Measurements from ENCODE around the gene GGT6.
"Not testable (repeated sequence)": the region's sequence is repeated elsewhere in the genome, so short reads cannot be mapped to it uniquely, and the experiment has no call there.

Gene GGT6

DNA sequence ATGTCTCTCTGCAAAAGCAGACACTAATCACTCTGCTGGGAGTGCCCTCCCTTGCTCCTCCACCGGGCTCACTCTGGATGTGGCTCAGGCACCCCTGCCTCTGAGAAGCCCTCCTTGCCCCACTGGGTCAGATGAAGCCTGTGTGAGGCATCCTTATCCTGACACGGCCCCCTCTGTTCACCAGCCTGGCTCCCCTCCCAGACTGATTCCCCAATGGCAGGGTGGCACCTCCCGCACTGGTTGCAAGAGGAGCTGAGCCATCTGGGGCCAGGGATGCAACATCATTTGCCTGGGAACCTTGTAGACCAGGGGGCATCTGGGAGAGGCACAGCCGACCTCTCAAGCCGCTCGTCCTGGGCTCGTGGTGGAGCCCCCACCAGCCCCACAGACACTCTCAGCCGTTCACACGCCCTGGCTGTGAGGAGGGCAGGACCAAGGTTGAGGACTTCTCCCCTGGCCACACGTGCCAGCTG lies 30.6 kb upstream of the GGT6 start:
- DNase-seq: no peak

DNA sequence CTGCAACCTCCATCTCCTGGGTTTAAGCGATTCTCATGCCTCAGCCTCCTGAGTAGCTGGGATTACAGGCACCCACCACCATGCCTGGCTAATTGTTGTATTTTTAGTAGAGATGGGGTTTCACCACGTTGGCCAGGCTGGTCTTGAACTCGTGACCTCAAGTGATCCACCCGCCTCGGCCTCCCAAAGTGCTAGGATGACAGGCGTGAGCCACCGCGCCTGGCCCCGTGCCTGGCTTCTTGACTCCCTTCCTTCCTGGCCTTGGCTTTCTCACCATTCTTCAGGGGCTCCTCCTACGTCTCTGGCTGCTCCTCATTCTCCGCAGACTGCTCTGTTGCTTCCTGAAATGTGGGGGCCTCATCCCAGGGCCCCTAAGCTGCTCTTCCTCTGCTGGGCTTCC lies 29.7 kb upstream of the GGT6 start:
- not testable (repeated sequence) for DNase-seq

DNA sequence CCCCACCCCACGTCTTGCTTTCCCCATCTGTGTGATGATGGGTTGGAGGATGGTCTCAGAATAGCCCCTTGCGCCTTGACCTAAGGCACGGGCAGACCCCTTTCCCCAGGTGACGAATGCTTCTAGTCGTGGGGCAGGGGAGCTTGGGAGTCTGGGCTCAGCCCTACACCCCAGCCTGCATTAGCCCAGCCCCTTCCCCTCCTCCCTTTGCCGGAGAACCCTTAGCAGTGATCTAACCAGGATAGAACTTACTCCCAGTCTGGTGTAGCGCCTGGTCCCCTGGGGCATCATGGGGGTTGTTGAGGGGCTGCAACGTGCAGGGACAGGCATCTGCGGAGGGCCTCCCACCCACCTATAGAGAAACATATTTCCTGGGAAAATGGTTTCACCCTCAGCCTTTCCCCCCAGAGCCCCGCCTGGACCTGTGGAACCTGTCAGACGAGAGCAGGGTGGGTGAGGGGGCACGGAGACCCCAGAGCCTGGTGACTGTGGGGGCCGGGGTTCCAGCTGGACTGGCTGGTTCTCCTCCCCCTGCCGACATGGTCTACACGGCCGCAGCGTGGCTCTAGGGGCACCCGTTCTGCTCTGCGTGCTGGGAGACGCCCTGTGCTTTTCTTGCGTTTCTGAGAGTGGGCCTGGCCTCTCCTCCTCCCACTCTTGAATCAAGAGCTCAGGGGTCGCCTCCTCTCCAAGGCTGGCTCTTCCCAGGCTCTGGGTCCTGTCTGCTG lies 28.7 kb upstream of the GGT6 start:
- DNase-seq: no peak

DNA sequence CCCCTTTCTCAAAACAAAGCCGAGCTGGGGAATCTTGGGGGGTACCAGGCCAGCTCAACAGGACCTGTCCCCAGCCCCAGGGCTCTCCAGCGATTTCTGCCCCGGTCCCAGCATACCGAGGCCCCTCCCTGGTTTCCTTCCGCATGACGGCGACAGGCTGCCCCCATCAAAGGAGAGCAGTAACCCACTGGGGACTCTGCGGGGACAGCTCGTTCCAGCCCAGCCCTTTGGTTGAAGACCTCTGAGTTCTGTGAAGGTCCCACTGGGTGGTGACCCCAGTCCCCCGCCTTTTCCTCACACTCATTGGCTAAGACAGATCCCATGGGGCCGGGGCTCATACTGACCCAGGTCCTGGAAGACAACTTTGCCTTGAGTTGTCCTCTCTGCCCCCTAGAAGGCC lies 28.0 kb upstream of the GGT6 start:
- no peak for DNase-seq

DNA sequence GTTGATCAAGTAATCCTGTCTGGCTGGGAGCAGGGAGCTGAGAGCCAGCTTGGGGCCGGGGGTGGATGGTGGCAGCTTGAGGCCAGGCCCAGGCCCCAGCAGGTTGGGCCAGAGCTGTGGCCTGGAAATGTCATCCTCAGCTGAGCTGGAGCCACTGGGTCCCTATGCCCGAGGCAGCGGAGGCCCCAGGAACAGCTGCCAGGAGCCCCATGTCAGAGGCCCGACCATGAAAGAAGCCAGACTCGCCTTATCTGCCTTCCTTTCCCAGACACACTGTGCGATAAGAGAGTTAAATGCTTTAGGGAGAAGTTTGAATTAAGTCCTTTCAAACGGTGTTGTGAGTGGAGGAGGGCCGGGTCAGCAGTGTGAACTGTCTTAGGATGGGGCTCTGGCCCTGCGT lies 27.4 kb upstream of the GGT6 start:
- no peak for DNase-seq

DNA sequence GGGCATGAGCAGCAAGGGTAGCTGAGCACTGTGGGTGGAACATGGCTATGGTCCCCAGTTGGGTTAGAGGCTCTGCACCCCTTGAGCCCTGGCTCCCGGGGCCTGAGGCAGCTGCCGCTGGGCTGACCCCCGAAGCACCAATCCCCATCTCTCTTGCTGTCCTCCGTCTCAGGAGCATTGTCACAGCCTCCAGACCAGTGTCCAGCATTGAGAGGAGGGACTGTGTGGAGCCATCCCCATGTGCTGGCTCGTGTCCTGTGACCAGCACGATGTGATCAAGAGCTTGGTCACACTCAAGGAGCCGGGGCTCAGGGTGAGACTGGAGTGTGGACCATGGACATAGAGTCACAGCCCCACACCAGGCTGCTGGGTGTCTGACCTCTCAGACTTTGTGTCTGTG lies 26.8 kb upstream of the GGT6 start:
- DNase-seq: no peak

DNA sequence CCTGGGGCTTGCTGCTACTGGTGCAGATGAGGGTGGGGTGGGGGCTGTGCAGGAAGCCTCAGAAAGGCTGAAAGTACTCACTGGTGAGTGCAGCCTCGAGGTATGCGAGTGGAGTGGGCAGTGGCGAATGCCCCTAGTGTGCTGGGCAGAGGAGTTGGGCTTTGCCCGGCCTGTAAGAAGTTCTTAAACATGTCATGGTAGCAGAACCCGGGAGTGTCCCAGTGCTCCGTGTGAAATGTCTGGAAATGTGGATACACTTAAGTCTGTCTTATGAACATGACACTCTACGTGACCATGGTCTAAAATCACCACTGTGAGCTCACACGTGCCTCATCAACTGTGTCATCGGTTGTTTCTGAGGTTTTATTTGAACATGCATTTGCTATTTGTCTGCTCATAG lies 25.7 kb upstream of the GGT6 start:
- DNase-seq: no peak

DNA sequence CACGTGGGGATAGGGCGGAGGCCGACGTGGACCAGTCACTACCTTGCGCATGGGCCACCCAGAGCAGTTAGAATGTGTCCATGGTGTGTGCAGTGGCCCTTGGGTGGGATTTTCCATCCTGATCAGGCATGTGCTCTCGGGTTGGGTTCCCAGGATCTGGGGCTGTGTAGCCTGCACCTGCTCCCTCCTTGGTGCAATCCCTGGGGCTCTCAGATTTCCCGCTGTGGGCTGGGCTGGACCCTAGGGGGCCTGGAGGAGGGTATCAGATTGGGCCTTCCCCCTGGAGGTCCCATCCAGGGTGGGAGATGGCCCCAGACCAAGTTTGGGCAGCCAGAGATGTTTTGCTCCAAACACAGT lies 25.2 kb upstream of the GGT6 start:
- DNase-seq: no peak

DNA sequence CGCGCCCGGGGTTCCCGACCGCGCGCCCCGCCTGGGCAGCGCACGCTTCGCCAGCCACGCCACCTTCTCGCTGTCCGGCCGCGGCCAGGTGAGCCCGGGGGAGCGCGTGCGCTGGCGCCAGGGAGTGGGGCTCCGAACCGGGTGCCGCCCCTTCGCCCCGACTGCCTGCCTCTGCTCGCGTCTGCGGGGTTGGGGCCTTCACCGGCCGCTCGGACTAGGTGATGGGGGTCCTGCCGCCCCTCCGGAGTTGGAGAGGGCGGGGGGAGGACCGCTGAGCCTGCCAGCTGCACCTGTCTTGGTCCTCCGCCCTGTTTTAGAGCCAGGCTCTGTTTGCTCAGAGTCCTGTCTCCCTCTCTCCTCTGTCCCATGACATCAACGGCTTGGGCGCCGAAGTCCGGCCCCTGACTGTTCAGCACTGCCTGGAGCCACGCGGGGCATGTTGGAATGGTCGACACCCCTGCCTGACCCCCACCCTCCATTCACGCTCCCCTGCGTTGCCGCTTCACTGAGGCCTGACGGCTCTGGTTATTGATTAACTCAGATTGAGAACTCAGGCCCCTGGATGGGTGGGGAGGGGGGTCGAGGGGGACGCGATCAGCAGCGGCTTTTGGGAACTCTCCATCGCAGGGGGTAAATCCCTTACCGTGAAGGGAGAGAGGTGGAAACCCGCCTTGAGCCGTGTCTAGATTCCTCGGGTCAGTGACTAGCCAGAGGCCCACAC lies 24.7 kb upstream of the GGT6 start:
- DNase-seq: no peak

DNA sequence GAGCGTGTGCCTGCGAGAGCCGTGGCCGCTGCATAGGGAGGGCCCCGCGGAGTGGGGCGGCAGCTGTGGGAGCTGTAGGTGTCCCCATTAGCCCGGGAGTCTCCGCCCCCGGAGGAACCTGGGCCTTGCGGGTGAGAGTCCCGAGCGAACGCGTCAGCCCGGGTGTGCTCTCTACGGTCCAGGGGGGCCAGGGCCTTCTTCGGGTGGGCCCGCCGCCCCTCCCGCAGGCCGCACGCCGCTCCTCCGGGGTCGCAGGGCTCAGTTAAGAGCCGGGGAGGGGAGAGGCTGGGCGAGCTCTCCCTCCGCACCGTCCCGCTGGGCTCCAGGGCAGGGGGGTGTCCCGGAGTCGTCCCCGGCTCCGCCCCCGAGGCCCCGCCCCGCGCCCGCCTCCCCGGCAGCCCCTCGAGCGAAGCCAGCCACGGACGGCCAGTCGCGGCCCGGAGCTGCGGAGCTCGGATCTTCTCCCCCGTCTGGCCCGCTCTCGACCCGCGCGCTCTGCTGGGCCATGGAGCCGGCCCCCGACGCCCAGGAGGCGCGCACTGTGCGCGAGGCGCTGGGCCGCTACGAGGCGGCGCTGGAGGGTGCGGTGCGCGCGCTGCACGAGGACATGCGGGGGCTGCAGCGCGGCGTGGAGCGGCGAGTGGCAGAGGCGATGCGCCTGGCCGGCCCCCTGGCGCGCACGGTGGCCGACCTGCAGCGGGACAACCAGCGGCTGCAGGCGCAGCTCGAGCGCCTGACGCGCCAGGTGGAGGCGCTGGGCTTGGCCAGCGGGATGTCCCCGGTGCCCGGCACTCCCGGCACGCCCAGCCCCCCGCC lies 23.9 kb upstream of the GGT6 start, which contains the start of gene SMTNL2:
Gene SMTNL2, plus strand, starts transcription at position 429 of the 816 bp plus-strand sequence. Its CDS starts 77 bp downstream, at position 506.
- peak; percentile 22 for DNase-seq

DNA sequence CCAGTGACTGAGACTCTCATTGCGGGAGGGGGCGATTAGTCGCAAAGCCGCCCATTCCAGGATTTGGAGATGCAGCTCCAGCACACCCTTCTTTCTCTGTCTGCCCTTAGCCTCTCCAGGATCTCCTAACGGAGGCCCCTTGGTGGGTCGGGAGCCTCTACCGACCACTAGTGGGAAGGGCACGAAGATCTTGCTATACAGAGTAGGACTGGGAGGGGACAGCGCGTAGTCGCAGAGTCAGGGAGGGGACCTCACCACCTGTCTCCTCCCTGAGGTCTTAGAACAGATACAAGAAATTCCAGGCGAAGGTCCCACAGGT lies 23.4 kb upstream of the GGT6 start:
- DNase-seq: peak; percentile 9

DNA sequence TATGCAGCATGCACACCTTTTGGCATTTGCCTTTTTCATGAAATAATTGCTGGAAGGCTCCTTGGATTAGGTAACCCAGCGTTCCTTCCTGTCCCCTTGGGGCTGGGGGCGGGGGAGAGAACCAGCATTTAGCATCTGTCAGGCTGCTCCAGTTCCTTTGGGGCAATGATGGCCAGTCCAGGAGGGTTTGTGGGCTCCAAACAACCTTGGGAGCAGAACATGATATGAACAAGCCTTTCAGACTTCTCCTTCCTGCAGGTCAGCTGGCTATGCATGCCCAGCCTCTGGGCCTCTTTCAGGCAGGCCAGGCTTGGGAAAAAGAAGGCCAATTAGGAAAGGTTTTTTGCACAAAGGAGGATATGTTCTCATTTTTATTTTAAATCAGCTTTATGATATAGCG lies 22.8 kb upstream of the GGT6 start:
- no peak for DNase-seq

DNA sequence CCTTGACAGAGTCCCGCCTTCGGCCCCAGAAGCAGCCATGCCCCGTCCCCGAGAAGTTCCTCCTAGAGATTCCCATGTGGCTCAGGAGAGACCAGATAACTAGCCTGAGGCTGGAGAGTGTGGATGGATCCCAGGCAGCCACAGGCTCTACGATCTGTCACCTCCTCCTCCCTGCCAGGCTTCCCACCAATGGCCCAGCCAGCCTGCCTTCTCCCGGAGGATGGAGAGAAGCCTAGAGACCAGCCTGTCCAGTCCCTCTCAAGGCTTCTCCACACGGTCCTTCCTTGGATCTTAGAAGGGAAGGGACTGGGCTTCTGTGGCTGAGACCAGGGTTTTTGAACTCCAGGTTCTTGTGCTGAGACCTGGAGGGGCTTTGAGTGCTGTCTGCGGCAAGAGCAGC lies 22.3 kb upstream of the GGT6 start:
- no peak for DNase-seq

DNA sequence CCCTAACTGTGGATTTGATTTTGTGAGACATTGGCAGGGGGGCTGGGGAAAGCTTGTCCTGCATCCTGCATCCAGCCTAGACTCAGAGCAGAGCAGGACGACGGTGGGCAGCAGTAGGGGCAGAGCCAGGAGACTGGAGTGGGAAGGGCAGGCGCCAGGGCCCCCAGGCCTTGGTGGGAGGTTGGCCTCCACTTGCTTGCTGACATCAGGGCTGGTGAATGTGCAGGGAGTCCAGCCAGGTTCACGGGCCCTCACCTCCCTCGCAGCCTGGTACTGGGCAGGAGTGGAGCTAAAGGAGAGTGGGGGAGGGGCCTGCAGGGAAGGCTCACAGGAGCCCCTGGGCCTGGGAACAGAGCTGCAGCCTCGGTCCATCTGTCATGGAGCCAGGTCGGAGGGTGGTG lies 21.7 kb upstream of the GGT6 start:
- DNase-seq: no peak

DNA sequence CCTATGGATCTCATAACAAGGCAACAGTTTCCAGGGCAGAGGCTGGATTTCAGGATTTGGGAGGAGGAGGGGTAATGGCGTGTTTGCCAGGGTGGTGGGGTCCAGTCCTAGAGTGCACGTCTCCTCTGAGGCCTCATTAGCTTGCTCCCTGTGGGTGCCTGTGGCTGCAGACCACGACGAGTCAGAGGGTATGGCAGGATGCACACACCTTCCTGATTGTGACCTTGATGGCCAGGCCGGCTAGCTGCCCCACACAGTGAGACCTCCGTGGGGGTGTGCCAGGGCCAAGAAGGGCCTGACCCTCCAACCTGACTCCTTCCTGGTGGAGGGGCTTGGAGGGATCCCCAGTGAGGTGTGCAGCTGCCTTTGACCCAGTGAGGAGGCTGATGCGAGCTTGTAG lies 19.9 kb upstream of the GGT6 start:
- DNase-seq: no peak

DNA sequence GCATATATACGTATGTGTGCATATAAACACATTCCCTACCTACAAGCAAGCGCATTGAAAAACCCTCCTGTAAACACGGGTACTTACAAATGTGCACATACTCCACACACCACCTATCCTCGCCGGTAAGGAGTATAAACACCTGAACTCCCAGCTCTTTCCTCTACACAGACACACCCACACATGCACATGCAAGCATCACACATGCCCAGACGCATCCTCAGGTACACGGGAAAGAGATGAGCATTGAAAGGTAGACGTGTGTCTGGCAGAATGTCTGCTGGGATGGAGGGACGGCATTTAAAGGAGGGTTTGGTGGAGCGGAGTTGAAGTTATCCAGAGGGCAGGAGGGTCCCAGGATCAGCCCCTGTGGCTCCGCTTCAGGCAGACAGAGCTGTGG lies 19.3 kb upstream of the GGT6 start:
- DNase-seq: no peak

DNA sequence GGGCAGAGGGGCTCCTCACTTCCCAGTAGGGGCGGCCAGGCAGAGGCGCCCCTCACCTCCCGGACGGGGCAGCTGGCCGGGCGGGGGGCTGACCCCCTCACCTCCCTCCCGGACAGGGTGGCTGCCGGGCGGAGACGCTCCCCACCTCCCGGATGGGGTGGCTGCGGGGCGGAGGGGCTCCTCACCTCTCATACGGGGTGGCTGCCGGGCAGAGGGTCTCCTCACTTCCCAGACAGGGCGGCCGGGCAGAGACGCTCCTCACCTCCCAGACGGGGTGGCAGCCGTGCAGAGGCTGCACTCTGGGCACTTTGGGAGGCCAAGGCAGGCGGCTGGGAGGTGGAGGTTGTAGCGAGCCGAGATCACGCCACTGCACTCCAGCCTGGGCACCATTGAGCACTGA lies 18.0 kb upstream of the GGT6 start:
- not testable (repeated sequence) for DNase-seq

DNA sequence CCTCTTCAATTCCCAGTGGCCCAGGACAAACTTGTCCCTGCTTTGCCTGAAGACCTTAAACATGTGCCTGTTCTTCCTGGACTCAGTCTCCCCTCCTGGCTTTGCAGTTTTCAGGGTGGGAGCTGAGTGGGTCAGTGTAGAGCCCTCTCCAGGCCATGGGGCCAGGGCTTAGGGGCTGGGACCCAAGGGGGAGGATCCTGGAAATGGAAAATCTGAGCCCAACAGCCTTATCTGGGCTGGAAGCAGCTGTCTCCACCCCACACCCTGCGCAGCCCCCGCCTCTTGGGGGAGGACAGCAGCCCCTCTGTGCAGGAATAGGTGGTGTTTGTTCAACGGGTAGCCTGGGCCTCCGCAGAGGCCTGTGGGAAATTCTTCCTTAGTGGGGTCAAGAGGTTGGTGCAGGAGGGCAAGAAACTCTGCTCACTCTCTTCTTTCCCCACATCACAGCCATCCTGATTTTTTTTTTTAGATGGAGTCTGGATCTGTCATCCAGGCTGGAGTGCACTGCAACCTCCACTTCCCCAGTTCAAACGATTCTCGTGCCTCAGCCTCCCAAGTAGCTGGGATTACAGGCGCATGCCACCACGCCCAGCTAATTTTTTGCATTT lies 17.1 kb upstream of the GGT6 start:
- DNase-seq: no peak

DNA sequence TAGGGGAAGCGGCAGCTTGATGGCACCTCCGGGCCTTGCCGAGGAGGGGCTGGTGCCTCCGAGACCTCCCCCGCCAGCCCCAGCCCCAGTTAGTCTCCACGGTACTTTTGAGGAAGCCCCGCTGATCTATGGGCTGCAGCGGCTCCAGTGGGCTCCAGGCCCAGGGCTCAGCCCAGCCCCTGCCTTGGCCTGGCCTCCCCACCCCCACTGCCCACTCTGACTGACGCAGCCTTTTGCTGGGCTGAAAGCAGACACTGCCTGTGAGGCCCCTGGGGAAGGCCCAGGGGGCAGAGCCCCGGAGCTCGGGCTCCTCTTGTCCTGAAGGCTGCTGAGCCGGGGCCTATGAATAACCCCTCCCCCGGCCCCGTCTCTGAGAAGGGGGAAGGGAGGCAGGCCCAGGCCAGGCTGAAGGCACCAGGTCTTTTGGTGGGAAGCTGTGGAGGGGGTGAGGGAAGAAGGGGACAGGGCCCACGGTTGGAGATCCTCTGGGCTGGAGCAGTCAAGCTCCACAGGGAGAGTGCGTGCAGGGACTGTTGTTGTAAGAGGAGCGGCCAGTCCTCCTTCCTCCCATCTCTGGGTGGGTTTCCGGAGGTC lies 16.4 kb upstream of the GGT6 start:
- DNase-seq: no peak

DNA sequence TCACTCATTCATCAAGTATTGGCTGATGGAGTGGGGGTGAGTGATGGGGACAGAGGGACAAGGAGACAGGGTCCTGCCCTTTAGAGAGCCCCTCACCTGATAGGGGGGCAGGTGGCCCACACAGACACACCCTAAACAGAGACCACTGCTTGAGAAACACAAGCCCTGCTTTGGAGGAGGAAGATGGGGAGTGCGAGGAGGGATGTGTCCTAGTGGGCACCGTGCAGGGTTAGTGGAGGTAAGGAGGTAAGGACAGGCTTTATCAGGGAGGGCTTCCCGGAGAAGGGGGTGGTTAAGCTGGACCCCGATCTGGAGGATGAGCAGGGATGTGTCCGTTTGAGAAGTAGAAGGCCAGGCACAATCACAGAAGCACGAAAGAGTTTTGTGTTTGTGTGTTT lies 15.8 kb upstream of the GGT6 start:
- DNase-seq: no peak

DNA sequence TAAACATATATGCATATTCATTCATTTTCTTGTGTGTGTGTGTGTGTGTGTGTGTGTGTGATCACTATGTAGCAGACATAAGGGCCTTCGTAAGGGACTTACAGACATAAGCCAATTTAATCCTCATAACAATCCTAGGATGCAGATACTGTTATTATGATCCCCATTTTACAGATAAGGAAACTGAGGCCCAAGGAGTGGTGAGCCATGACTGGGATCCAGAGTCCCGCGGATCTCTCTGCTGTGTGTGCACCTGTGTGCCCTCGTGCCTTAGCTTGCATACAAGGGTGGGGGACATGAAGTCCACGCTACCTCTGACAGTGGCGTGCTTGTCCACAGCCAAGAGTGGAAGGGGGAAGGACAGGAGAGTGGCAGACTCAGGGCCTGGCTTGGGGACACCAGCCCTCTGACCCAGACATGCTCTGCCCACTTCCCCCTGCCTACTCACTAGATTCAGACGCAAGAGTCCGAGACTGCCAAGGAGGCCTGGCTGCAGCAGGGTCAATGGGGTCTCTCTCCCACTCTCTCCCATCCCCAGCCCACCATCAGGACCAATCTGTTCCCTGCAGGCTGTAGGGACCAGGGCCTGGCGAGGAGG lies 14.2 kb upstream of the GGT6 start:
- no peak for DNase-seq

DNA sequence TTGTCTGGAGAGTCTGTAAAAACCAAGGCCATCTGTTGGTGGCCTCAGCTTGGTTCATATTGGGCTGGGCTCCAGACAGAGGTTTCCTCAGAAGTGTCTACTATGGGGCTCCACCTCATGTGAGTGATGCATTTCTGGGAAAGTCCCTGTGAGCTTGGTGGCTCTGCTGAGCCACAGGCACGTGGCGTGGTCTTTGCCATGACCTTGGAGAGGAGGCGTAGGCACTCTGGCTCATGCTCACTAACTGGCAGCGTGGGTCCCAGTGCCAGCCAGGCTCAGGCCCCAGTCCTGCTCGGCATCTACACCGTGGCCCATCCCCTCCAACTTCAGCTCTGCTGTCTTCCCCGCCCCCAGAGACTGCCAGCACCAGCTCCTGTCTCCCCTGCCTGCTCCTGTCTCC lies 13.3 kb upstream of the GGT6 start:
- peak; percentile 14 for DNase-seq

DNA sequence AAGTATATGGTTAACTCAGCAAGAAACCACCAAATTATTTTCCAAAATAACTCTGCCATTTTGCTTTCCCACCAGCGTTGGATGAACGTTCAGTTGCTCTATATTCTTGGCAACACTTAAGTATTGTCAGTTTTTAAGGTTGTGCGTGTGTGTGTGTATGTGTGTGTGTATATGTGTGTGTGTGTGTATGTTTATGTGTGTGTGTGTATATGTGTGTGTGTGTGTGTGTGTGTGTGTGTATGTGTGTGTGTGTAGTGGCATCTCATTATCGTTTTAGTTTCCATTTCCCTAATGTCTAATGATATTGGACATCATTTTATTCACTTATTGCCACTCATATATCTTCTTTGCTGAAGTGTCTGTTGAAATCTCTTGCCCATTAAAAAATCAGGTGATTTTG lies 12.7 kb upstream of the GGT6 start:
- DNase-seq: no peak
